NAMALWA (cell line): Measurements from ENCODE around the gene PDE1C.

ENCODE experiments used
- DNase-seq: peaks from one replicate; pipeline ENCODE4 v3.0.0-alpha.2; 2015; ENCODE audit warnings: low spot score

Gene PDE1C

DNA sequence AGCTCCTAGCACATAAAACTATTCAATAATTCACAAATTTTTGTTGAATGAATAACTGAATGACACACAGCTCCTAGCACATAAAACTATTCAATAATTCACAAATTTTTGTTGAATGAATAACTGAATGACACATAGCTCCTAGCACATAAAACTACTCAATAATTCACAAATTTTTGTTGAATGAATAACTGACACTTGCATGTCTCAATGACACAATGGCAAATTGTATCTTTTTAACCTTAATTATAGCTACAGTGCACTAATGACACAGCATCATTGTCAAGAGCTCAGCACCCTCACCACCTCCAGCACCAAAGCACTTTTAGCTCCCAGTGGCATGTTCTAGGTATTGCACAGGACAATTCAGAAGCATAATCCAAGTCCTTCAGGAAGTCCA is 131.6 kb downstream of the PDE1C start:
- DNase-seq: peak; percentile 5

DNA sequence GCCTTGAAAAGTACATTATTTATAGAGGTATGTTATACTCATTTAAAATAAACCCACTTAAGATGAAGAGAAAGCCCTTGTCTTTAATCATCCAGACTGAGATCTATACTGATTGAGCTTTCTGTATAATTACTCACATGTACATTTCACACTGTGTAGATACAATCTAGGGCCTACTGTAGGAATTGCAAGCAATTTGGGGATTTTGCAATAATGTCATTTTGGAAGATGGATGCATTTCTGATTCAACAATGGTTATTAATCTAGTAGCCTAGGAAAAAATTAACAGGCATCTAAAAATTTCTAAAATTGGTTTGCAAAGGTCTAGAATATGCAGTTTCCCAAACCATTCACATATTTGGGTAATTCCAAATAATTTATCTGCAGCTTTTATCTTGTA is 132.2 kb downstream of the PDE1C start:
- DNase-seq: no peak

DNA sequence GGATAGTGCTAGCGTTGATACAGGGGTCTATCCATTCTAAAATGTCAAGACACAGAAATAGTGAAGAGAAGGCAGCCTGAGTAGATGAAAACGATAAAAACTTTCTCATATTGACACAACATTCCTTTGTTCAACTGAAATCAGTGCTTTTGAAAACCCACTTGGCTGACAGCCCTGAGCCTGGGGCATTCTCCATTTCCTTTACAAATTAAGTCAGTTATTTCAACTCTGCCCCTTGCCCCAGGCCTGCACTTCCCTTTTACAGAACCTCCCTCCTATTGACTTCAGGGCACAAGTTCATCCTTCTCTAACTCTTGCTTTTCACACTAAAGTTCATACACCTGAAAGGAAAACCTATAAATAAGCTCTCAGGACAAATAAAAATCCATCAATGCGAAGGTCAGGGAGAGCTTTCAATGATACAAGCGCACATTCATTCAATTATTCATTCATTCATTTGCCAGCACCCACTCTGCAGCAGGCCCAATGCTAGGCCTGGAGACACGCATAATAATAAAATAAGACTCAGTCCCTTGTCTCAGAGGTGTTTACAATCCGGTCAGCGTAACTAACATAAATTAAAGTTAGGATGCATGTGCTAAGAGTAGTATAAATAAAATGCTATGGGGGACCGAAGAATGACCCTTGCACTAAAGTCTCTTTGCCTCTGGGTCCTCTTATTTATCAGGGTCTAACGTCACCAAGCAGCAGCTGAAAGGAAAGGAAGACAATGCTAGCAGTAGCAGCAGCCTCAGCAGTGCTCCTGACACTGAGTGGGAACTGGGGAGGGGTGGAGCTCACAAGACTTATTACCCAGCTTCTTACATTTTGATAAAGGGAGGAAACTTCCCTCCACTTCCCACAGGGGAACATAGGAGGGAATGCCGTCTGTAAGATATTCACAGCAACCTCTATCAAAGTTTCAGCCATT is 134.8 kb downstream of the PDE1C start:
- DNase-seq: no peak

DNA sequence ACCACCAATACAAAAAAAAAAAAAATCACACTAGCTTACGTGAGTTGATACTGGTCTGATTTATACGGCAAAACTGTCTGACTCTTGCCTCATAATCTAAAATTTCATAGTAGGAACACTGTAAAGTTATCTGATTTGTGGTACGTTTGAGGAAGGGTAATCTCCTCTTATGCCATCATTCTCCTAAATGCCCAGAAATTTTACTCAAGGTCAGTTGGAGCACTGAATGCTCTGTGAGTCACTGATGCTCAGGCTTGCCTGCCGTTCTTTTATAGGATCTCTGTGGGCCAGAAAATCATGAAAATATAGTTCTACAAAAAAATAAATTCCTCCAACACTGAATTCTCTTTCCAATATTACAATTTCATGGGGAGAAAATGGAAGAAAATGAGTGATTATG is 135.7 kb downstream of the PDE1C start:
- DNase-seq: no peak

DNA sequence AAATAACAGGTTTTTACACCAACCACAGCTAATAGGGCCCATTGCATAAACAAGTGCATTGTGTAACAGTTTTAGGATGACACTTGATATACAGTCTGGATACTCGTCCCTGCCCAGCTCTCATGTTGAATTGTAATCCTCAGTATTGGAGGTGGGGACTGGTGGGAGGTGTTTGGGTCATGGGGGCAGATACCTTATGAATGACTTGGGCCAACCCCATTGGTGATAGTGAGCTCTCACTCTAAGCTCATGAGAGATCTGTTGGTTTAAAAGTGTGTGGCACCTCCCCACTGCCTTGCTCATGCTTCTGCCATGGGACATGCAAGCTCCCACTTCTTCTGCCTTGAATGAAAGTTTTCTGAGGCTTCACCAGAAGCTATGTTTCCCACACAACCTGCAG is 136.7 kb downstream of the PDE1C start:
- DNase-seq: no peak

DNA sequence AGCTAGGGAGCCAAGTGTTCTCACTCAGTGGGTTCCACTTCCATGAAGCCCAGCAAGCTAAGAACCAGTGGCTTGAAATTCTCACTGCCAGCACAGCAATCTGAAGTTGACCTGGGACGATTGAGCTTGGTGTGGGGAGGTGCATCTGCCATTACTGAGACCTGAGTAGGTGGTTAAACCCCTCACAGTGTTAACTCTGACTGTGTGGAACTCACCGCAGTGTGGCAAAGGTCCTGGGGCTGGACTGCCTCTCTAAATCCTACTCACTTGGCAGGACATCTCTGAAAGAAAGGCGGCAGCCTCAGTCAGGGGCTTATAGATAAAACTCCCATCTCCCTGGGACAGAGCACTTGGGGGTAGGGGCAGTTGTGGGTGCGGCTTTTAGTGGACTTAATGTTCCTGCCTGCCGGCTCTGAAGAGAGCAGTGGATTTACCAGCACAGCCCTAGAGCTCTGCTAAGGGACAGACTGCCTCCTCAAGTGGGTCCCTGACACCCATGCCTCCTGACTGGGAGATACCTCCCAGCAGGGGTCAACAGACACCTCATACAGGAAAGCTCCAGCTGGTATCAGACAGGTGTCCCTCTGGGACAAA is 143.1 kb downstream of the PDE1C start:
- no peak for DNase-seq

DNA sequence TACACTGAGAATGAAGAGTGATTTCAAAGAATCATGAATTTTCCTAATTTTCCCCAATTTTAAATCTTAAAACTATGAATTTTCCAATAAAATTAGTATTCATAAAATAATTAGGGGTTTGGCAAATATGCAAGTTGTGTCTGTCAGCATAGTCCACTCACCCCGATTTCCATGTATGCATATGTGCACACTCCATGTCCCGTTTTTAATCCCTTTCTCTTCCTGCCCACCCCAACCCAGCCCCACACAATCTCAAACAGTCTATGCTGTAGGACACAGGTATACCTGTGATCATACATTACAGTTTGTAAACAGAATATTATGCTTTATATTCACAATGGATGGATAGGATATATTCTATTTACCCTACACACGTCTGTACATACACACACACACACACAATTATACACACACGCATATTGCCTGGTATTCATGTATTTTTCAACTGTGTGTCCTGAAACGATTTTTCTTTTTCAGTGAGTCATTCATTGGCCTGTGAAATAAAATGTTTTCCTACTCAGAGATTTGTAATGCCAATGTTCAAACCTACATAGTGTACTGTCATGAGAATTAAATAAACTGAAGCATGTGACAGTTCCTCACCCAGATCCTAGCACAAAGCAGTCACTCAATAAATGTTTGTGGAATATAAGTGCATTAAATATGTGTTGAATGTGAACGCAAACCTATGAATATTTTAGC is 144.3 kb downstream of the PDE1C start:
- DNase-seq: no peak

DNA sequence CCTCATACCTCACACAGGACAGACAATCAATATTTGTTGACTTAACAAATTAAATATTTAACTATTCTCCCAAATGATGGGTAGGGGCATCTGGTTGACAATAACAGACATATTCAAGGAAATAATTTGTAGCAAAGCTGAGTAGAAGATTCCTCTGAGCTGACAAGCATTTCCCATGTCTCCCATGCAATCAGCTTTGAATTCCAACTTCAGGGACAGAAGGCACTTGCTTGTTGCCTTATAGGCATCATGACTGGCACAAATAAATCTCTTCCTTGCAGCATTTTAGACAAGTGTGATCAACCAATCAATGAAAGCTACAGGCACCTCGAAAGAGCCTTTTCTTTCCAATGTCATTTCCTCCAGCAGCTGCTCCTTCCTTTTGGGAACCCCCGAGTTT is 146.0 kb downstream of the PDE1C start:
- no peak for DNase-seq

DNA sequence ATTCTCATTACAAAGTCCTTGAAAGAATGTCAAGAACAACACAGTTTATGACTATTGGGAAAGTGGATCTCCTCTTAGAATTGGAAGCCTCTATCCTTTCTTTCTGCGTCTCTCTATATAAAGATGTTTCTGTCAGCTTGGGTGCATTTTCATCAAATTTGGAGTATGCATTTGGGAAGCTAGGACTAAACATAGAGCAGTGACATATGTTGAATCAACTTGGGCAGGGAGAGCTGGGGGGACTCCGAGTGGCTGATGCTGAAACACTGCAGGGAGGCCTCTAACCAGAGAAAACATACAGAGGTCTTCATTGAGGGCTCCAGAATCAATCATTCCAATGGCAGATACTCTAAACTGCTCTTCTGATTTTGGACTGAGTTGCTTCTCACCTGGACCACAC is 147.4 kb downstream of the PDE1C start:
- no peak for DNase-seq

DNA sequence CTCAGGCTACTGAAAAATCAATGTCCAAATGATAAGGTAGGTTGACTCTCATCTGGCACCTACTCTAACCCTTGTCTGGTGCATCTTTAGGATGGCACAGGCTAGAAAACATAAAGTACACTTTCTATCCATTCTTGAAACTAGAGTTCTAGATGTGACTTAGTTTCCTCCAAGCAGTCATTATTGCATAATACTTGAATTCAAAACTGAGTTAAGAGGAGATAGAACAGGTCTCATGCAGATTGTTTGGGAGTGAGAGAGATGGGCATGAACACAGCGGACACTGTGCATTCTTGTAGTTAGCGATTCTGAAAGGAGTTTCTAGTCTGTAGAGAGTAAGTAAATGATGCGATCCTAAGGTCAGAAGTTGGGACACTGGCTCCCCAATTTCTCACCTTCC is 149.2 kb downstream of the PDE1C start:
- no peak for DNase-seq

DNA sequence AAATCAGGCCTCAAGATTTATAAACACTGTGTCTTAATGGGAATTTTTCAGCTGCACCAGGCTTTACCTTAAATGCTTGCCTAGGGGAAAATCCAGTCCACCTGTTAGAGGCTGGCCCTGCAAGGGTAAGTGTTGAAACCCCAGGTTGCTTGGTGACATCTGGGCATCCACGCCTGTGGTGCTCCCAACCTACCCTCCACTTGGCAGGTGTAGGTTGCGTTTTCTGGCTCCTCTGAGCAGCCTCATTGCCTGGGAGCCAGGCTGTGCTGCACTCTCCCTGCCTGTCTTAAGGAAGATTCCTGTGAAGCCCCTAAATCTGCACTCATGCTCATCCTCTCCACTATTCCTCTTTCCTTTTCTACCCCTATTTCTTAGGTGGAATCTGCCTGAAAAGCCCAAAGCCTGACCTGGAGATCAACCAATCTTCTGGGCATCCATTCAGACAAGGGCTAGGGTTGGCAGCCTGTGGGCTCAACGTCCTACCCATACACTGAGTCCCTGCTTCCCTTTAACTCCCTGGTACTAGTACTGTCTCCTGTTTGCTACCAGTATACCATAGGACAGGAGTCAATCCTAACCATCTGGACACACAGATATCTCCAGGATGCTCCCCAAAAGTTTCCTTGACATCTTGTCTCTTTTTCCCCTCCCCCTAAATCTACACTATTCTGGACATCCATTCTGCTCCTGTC is 150.4 kb downstream of the PDE1C start:
- no peak for DNase-seq

DNA sequence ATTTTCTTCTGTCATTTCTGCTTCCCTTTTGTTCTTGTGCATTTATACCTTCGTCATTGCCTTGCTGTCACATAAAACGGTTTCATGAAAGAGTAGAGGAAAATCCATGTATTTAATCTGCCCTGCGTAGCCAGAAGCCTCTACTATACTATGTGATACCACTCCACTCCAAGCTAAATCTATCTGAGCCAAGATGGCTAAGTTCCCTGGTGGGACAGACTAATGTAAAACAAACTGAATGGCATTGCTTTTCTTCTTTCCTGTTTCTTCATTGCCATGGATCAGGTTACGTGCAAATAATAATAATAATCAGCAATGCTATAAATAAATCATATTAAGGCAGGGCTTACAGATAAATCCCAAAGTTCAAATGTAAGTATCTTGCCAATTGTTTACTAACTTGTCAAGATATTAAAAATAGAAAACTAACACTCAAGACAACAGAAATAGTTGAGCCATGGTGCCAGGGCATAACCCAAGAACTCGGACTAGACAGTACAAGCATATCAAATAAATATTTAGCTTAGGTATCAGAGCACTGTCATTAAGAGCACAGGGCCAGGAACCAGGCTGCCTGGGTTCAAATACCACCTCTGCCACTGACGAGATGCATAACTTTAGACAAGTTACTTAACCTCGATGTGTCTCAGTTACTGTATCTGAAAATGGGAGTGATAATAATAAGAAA is 151.4 kb downstream of the PDE1C start:
- no peak for DNase-seq

DNA sequence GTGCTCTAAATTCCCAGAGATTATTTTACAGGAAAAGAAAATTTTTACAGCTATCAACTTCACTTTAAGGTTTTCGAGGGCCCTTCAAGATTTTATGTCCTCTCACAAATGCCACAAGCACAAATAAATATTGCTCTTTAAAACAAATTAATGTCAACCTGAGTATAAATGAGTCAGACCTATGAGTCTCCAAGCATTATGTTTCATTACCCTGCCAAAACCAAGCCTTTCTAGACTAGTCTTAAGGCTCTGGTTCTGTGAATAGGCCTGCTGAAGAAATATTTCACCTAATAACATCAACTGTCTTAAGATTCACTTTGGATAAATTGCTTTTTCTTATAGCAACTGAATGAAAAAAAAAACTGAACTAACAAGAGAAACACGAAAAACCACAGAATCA is 153.0 kb downstream of the PDE1C start:
- DNase-seq: no peak

DNA sequence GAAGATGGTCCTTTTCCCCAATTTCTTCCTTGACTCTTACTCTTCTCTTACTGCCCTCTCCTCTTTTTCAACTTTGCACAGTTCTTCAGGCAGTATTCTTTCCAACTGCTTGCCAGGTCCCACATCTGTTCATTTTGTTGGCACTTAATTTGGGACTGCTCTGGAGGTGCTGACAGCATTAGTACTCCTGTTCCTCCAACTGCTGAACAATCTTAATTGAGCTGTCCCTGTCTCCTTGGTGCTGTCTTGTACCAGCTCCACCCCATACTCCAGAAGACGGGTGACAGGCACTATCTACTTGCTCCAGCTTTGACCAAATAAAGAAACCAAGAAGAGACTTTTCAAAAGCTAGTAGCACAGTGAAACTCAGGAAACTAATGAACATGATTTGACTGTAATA is 160.0 kb downstream of the PDE1C start:
- DNase-seq: no peak

DNA sequence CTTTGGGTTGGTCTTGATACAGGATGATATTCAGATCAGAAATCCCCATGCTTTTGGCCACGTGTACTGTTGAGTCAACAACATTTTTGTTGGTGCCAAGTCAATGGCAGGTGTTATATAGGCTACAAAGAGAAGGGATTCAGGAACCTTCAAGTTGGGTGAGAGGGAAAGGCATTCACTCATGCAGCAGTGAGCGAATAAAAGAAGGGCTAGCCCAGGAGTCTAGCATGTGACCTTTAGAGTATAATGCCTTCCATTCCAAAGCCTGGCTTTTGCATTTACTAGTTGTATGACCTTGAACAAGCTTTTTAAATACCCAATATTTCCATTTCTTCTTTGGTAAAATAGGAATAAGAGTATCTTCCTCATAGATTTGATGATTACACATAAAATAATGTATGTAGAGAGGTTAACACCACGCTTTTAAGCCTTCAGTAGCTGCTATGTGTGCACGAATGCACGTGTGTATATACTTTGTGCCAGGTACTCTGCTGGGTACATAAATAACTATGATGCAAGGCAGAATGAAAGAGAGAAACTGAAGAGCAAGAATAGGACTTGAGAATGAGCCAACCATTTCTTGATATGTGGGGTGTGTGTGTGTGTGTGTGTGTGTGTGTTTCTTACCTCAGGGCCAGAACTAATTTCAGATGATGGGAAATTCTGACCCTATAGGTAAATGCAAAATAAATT is 163.6 kb downstream of the PDE1C start:
- no peak for DNase-seq

DNA sequence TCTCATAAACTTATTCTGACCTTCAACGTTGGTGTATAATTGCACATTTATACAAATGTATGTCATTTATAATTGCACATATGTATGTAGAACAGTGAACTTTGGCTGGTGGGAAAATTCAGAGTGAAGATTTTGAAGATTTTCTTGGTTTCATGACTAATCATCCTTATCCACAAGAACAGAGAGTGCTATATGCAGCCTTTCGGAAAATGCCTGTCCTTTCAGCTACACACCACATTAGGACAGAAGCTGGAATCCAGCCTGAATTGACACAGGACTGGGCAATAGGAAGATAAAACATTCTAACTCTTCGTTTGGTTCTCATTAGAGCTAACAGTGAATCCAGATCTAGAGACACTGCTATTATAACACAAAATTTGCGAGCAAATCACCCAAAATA is 166.2 kb downstream of the PDE1C start:
- DNase-seq: no peak

DNA sequence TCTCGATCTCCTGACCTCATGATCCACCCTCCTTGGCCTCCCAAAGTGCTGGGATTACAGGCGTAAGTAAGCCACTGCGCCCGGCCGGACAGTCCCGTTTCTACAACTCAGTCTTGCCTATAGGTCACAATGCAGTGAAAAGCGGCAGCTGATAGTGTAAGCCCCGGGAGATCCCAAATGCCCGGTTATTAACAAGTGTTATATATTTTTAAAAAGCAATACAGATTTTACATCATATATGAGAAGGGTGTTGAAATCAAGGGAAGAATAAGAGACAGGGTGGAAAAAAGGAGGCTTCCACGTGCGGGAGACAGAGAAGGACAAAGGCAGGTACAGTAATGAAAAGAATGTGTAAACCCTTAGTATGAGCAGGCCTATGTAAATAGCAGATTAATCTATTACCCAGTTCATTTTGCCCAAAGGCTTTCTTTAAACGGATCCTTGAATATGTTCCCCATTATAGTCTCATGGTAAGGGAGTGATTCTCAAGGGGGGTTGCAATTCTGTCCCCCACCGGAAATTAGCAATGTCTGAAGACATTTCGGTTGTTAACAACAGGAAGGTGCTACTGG is 170.8 kb downstream of the PDE1C start:
- DNase-seq: no peak

DNA sequence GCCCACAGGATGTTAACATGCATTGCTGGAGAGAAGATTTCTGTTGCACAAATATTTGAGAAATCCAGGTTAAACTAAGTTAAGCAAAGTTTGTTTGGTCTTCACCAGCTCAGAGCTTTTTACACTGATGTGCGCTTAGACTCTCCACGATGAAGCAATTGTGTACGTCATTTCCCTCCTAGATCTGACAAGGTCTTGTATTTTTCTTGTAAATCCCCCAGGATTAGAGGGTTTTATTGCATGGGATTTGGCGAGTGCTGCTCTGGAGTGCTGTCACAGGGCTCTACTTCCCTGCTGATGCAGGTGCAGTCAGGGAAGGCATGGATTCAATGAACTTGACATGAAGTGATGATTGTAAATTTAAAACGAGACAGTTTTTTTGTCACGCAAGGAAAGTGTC is 173.3 kb downstream of the PDE1C start:
- no peak for DNase-seq

DNA sequence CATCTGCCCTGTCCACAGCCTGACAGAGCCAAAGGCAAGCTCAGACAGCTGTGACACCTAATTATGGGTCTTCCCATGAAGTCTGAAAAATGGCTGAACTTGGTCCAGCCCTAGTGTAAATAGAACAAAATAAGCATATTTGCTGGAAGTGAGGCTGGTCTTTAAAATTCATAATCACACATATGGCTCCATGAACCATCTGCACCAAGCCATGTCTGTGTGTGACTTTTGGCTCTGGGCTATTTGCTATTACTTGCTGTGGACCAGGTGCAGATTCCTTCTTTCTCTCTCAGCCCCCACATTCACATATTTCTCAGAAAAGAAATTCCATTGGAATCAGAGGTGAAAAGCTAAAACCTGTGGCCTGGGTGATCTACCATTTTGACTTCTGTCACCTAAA is 175.9 kb downstream of the PDE1C start:
- DNase-seq: no peak

DNA sequence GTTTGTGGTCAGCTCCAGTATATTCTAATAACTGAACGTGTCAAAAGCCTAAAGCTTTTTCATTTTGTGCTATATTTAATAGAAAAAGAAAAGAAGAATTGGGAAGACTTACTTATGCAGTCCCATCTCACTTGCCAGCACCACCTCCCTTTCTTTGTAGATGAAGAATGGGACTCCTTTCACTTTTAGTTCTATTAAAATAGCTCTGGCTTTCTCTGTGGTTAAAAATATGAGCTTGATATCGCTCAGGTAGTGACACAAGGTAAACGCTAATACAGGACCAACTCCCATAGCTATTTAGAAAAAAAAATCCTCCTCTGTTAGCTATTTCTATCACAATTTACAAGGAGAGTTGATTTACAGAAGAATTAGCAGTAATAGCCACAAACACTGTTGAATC is 176.8 kb downstream of the PDE1C start:
- DNase-seq: no peak
